Activated CD8-positive, alpha-beta T cell treated with anti-CD3 and anti-CD28 coated beads for 36 hours (primary cell): Measurements from ENCODE around the gene HSD17B8. TPM values are rescaled to one million over a fixed set of nuclear protein-coding genes. Genes with fewer than 3 reads are reported as not detected.

Experiments used
- ATAC-seq: fragments of 200-7000 bp; cut with Tn5 transposase; one replicate; pipeline ENCODE4 v1.10.0; 2021; ENCODE audit warnings: mild to moderate bottlenecking, moderate library complexity
- CTCF ChIA-PET: fragments of 350-600 bp; sonication (Branson Sonifier 250); formaldehyde crosslinking; loops from one replicate; lab custom pipeline; 2021; ENCODE audit warnings: antibody characterized with exemption; lab: Charles Lee
- POLR2A ChIA-PET: fragments of 350-600 bp; sonication (Branson Sonifier 250); formaldehyde crosslinking; loops from one replicate; lab custom pipeline; 2021; ENCODE audit warnings: antibody characterized with exemption; lab: Charles Lee
- DNase-seq: peaks from one replicate; pipeline ENCODE4 v3.0.0-alpha.2; 2020
- H3K27ac Mint-ChIP-seq: one replicate; pipeline ENCODE4 v1.8.0; 2021; ENCODE audit warnings: mild to moderate bottlenecking, mixed read lengths
- H3K27me3 Mint-ChIP-seq: one replicate; pipeline ENCODE4 v1.8.0; 2021; ENCODE audit warnings: mixed read lengths
- H3K36me3 Mint-ChIP-seq: one replicate; pipeline ENCODE4 v1.8.0; 2021; ENCODE audit warnings: low read depth, mixed read lengths
- H3K4me1 Mint-ChIP-seq: one replicate; pipeline ENCODE4 v1.8.0; 2021; ENCODE audit warnings: low read depth, mixed read lengths
- H3K4me3 Mint-ChIP-seq: one replicate; pipeline ENCODE4 v1.8.0; 2021; ENCODE audit warnings: mild to moderate bottlenecking, moderate library complexity, mixed read lengths
- H3K9me3 Mint-ChIP-seq: one replicate; pipeline ENCODE4 v1.8.0; 2021; ENCODE audit warnings: mixed read lengths
- CTCF ChIP-seq: fragments of 200-600 bp; IDR thresholded peaks from one replicate; pipeline ENCODE4 v1.8.0; 2022; ENCODE audit warnings: antibody characterized with exemption, mild to moderate bottlenecking
- intact Hi-C: fragments of 100-400 bp; cut with micrococcal nuclease; formaldehyde crosslinking; loops from one replicate; pipeline ENCODE4 v1.10.0; 2022
- total RNA-seq, 2 experiments: library from RNA; stranded (reverse); gene quantifications; one replicate each; pipeline ENCODE4 v1.2.3, GENCODE V29; 2021

HSD17B8 gene
- total RNA-seq, 2 experiments from 2014 or later = 40.6 to 42.0 TPM

- ChIA-PET POLR2A (interaction anchor here (1.2 kb wide), 1 partner anchor 31 kb away, joined by 3 read pairs; the partner anchor contains the start of gene RING1), CTCF (no interaction called here)
- intact Hi-C loops = no loop called here
- ATAC-seq (no peak), DNase-seq (no peak)
- Mint-ChIP-seq H3K4me1 (peaks cover 3% of the 10 kb centered on the region), H3K4me3 (no peak overlapping the region), H3K36me3 (peaks cover 3% of the 10 kb centered on the region), H3K27me3 (no peaks in the 10 kb centered on the region), H3K27ac (no peak overlapping the region), H3K9me3 (peaks cover 2% of the 10 kb centered on the region)
- TF ChIP-seq CTCF = no peak
These were observed 26.7 kb upstream of the HSD17B8 start for GRCh38 chr6:33177552-33178446.

- DNase-seq (no peak), ATAC-seq (no peak)
- no peak overlapping the region for H3K27ac Mint-ChIP-seq
- peaks cover 14% of the 10 kb centered on the region for H3K36me3 Mint-ChIP-seq
- H3K27me3 Mint-ChIP-seq = no peaks in the 10 kb centered on the region
- ChIA-PET POLR2A (no interaction called here), CTCF (no interaction called here)
- no peak for TF ChIP-seq CTCF
- intact Hi-C loops = no loop called here
- peaks cover 14% of the 10 kb centered on the region for H3K4me1 Mint-ChIP-seq
- H3K4me3 Mint-ChIP-seq = no peak overlapping the region
- peaks cover 13% of the 10 kb centered on the region for H3K9me3 Mint-ChIP-seq
These were observed 25.5 kb upstream of the HSD17B8 start for GRCh38 chr6:33178755-33179475.

GRCh38 chr6:33181141-33181540 is 23.3 kb upstream of the HSD17B8 start:
- DNase-seq (no peak), ATAC-seq (no peak)
- Mint-ChIP-seq H3K4me3 (no peak overlapping the region), H3K36me3 (peaks cover 18% of the 10 kb centered on the region), H3K27ac (no peak overlapping the region), H3K4me1 (peaks cover 19% of the 10 kb centered on the region), H3K27me3 (no peaks in the 10 kb centered on the region), H3K9me3 (peaks cover 16% of the 10 kb centered on the region)
- intact Hi-C loops = no loop called here
- ChIA-PET POLR2A (interaction anchor here (1.2 kb wide), 1 partner anchor 11 kb away, joined by 3 read pairs; no protein-coding TSS in a partner anchor), CTCF (no interaction called here)
- TF ChIP-seq CTCF = no peak

- DNase-seq (no peak), ATAC-seq (peak; percentile 54)
- Mint-ChIP-seq H3K27ac (peak overlapping the region; percentile 99), H3K4me1 (peaks cover 19% of the 10 kb centered on the region), H3K9me3 (peaks cover 16% of the 10 kb centered on the region), H3K4me3 (peak overlapping the region; percentile 53), H3K36me3 (peaks cover 18% of the 10 kb centered on the region), H3K27me3 (peaks cover 2% of the 10 kb centered on the region)
- no peak for TF ChIP-seq CTCF
- POLR2A ChIA-PET = interaction anchor here (0.8 to 1.6 kb wide), 6 partner anchors 10 to 88 kb away, joined by 3 to 6 read pairs (median 4); partner anchors contain the start of genes RING1 and VPS52
- CTCF ChIA-PET = interaction anchor here (0.9 to 1.5 kb wide), 3 partner anchors 14 to 65 kb away, joined by 3 to 18 read pairs (median 11); no protein-coding TSS in a partner anchor
- intact Hi-C loops = no loop called here
These were observed 21.3 kb upstream of the HSD17B8 start for GRCh38 chr6:33183071-33183683.
